Stomach (tissue), 9 donors: ENCODE measurements around the gene TMEM80. TPM values are rescaled to one million over a fixed set of nuclear protein-coding genes. Genes with fewer than 3 reads are reported as not detected.

Experiments
- DNase-seq, 2 donors: peaks; one replicate each; pipeline versions ENCODE4 v3.0.0 to v3.0.0-alpha.2; 2013 to 2019
- H3K27ac ChIP-seq, 5 donors: fragments of 200-600 bp in 4 of 5; sonication (generic) in 4 of 5; one replicate each; pipeline ENCODE4 v1.5.1; 2013 to 2019; ENCODE audit warnings: mild to moderate bottlenecking in 1 of 5, moderate library complexity in 1 of 5
- H3K27me3 ChIP-seq, 3 donors: fragments of 200-600 bp; sonication (generic); one replicate each; pipeline ENCODE4 v1.5.1; 2017 to 2019; ENCODE audit warnings: mixed run types in 1 of 3
- H3K36me3 ChIP-seq, 4 donors: fragments of 200-600 bp; sonication (generic); 1 replicate in 3 of 4; 2 replicates in 1 of 4; pipeline ENCODE4 v1.5.1; 2016 to 2019
- H3K4me1 ChIP-seq, 4 donors: fragments of 200-600 bp; sonication (generic); one replicate each; pipeline ENCODE4 v1.5.1; 2016 to 2019
- H3K4me3 ChIP-seq, 4 donors: fragments of 200-600 bp; sonication (generic) in 3 of 4; one replicate each; pipeline ENCODE4 v1.5.1; 2016 to 2019; ENCODE audit warnings: mild to moderate bottlenecking in 1 of 4
- H3K9me3 ChIP-seq, 4 donors: fragments of 200-600 bp; sonication (generic); one replicate each; pipeline ENCODE4 v1.5.1; 2016 to 2019
- CTCF ChIP-seq, 7 experiments: fragments of 450-650 bp in 4 of 7; fragments of 200-600 bp in 3 of 7; sonication (generic) in 3 of 7; IDR thresholded peaks; one replicate each; pipeline ENCODE4 v1.5.1; 2016 to 2019; ENCODE audit warnings: antibody characterized with exemption in 7 of 7, control low read depth in 2 of 7, mild to moderate bottlenecking in 1 of 7
- EP300 ChIP-seq: sonication (generic); formaldehyde crosslinking; IDR thresholded peaks from one replicate; pipeline ENCODE4 v1.6.1; 2017; ENCODE audit warnings: antibody characterized with exemption
- POLR2A ChIP-seq, 4 donors: fragments of 450-650 bp; IDR thresholded peaks; one replicate each; pipeline ENCODE4 v1.6.1; 2016; ENCODE audit warnings: antibody characterized with exemption in 4 of 4, control low read depth in 2 of 4, mild to moderate bottlenecking in 1 of 4, moderate library complexity in 1 of 4
- POLR2AphosphoS5 ChIP-seq, 3 donors: sonication (generic); formaldehyde crosslinking; IDR thresholded peaks; one replicate each; pipeline ENCODE4 v1.6.1; 2016; ENCODE audit warnings: antibody characterized with exemption in 3 of 3
- WGBS, 5 donors: extraction: QIAGEN DNeasy Blood & Tissue Kit in 3 of 5; methylation state at CpG; one replicate each; pipeline versions ENCODE4 v1.1.5 to v1.1.7; 2013 to 2018; 5-methylcytosine and 5-hydroxymethylcytosine counted together
- intact Hi-C: fragments of 100-400 bp; cut with DNase I; formaldehyde crosslinking; loops from one replicate; pipeline ENCODE4 v1.15.1; 2023; ENCODE audit warnings: low total_unique reads
- polyA plus RNA-seq, 3 donors: library from polyadenylated mRNA; stranded (reverse); fragments of 200-250 nt; gene quantifications; one replicate each; pipeline ENCODE4 v1.2.3, GENCODE V29; 2013
- total RNA-seq, 5 donors: library from RNA; depleted of rRNA; stranded (reverse); fragments of >200 nt; gene quantifications; one replicate each; pipeline versions ENCODE4 v1.1.0 to v1.2.3, GENCODE V29; 2014 to 2016
- donor health status: healthy with polysubstance abuse.
- donor health status: Bipolar disorder and iron deficiency.
- donor health status: healthy.

Gene TMEM80
- total and polyA plus RNA-seq, 8 donors, result 4.9 to 46.5 (median 19.8) TPM

- H3K27me3 ChIP-seq, result peaks cover 0 to 67% (median 43%) of the 10 kb centered on the region in 3 donors
- intact Hi-C loops, result loop anchor here (10.0 kb wide), 1 partner anchor 56 kb away; no protein-coding TSS in a partner anchor
Observed at GRCh38 chr11:720642-721246, 25.1 kb downstream of the TMEM80 start.

GRCh38 chr11:721247-721740 is 25.7 kb downstream of the TMEM80 start:
- DNase-seq, result peak in 1 of 2 donors; percentile 12
- Histone ChIP-seq H3K27me3 (peaks cover 0 to 72% (median 49%) of the 10 kb centered on the region in 3 donors), H3K4me1 (peaks cover 29 to 61% (median 40%) of the 10 kb centered on the region in 4 donors), H3K4me3 (peak overlapping the region in 3 of 4 donors; percentile 27 to 41 (median 33)), H3K9me3 (no peaks in the 10 kb centered on the region), H3K27ac (no peak overlapping the region), H3K36me3 (peaks cover 3 to 34% (median 25%) of the 10 kb centered on the region in 4 donors)
- 51 to 80% (median 69%) methylated on average over 9 to 28 of the region's 28 CpGs for WGBS, 5 donors
- no peak for TF ChIP-seq POLR2A (IDR thresholded peaks at IDR 0.05)
- no peak for TF ChIP-seq POLR2AphosphoS5 (IDR thresholded peaks at IDR 0.05)
- TF ChIP-seq CTCF (IDR thresholded peaks at IDR 0.05), result no peak
- no peak for TF ChIP-seq EP300
- intact Hi-C loops, result loop anchor here (10.0 kb wide), 1 partner anchor 56 kb away; no protein-coding TSS in a partner anchor

More at GRCh38 chr11:720642-721246, 25.1 kb downstream of the TMEM80 start:
- Histone ChIP-seq H3K36me3 (peaks cover 3 to 34% (median 25%) of the 10 kb centered on the region in 4 donors), H3K27ac (peak overlapping the region in 3 of 5 donors; percentile 24 to 52 (median 40)), H3K4me3 (peak overlapping the region in 3 of 4 donors; percentile 27 to 41 (median 33)), H3K4me1 (peaks cover 24 to 55% (median 35%) of the 10 kb centered on the region in 4 donors), H3K9me3 (no peaks in the 10 kb centered on the region)
- WGBS, 5 donors, result 8 to 21% (median 17%) methylated on average over 2 to 53 of the region's 53 CpGs
- TF ChIP-seq CTCF (IDR thresholded peaks at IDR 0.05) (no peak), POLR2AphosphoS5 (IDR thresholded peaks at IDR 0.05) (peak in 1 of 3 donors; percentile 24), POLR2A (IDR thresholded peaks at IDR 0.05) (no peak)
- peak; percentile 59 to 78 for DNase-seq

GRCh38 chr11:721741-722345 is 26.2 kb downstream of the TMEM80 start:
- H3K36me3 ChIP-seq, result peaks cover 3 to 34% (median 25%) of the 10 kb centered on the region in 4 donors
- intact Hi-C loops, result loop anchor here (10.0 kb wide), 1 partner anchor 57 kb away; no protein-coding TSS in a partner anchor
- peak in 1 of 2 donors; percentile 53 for DNase-seq
- H3K4me3 ChIP-seq, result peak overlapping the region in 1 of 4 donors; percentile 27
- TF ChIP-seq EP300, result no peak
- no peak for TF ChIP-seq POLR2AphosphoS5 (IDR thresholded peaks at IDR 0.05)
- no peak for TF ChIP-seq POLR2A (IDR thresholded peaks at IDR 0.05)
- no peak for TF ChIP-seq CTCF (IDR thresholded peaks at IDR 0.05)
- WGBS, 5 donors, result 30 to 61% (median 56%) methylated on average over 11 to 33 of the region's 33 CpGs
- H3K27me3 ChIP-seq, result peaks cover 0 to 78% (median 51%) of the 10 kb centered on the region in 3 donors
- H3K27ac ChIP-seq, result no peak overlapping the region
- H3K4me1 ChIP-seq, result peaks cover 35 to 66% (median 46%) of the 10 kb centered on the region in 4 donors
- no peaks in the 10 kb centered on the region for H3K9me3 ChIP-seq

- intact Hi-C loops, result loop anchor here (10.0 kb wide), 1 partner anchor 58 kb away; no protein-coding TSS in a partner anchor
- Histone ChIP-seq H3K4me3 (peak overlapping the region in 1 of 4 donors; percentile 27), H3K9me3 (no peaks in the 10 kb centered on the region), H3K27ac (no peak overlapping the region), H3K27me3 (peaks cover 0 to 82% (median 51%) of the 10 kb centered on the region in 3 donors), H3K4me1 (peaks cover 38 to 72% (median 51%) of the 10 kb centered on the region in 4 donors), H3K36me3 (peaks cover 3 to 34% (median 25%) of the 10 kb centered on the region in 4 donors)
- WGBS, 5 donors, result 47 to 83% (median 75%) methylated on average over 3 to 20 of the region's 20 CpGs
- TF ChIP-seq POLR2AphosphoS5 (IDR thresholded peaks at IDR 0.05) (no peak), POLR2A (IDR thresholded peaks at IDR 0.05) (no peak), EP300 (no peak), CTCF (IDR thresholded peaks at IDR 0.05) (no peak)
- DNase-seq, result peak in 1 of 2 donors; percentile 9
Observed at GRCh38 chr11:722346-722811, 26.8 kb downstream of the TMEM80 start.
